Mononuclear cell (primary cell): Measurements from ENCODE around the gene GRM8. TPM values are rescaled to one million over a fixed set of nuclear protein-coding genes. Genes with fewer than 3 reads are reported as not detected.

ENCODE experiments used
- H3K27me3 ChIP-seq: 2 replicates; pipeline ENCODE4 v1.6.0; 2011; ENCODE audit warnings: low read length, control low read depth; ENCODE audit not compliant: insufficient read depth
- H3K4me1 ChIP-seq: 2 replicates; pipeline ENCODE4 v1.5.1; 2011; ENCODE audit warnings: mild to moderate bottlenecking, low read length, control low read depth; ENCODE audit not compliant: insufficient read depth
- H3K4me3 ChIP-seq: 2 replicates; pipeline ENCODE4 v1.5.1; 2011; ENCODE audit warnings: mild to moderate bottlenecking, low read length, moderate library complexity
- H3K9me3 ChIP-seq: 2 replicates; pipeline ENCODE4 v1.5.1; 2011; ENCODE audit warnings: low read depth, mild to moderate bottlenecking, control low read depth, low read length
- total RNA-seq: library from RNA; depleted of rRNA; stranded (reverse); fragments of >200 nt; gene quantifications from one replicate; pipeline ENCODE4 v1.2.3, GENCODE V29; 2012

GRM8 gene
- total RNA-seq, 1 donor = not detected

DNA sequence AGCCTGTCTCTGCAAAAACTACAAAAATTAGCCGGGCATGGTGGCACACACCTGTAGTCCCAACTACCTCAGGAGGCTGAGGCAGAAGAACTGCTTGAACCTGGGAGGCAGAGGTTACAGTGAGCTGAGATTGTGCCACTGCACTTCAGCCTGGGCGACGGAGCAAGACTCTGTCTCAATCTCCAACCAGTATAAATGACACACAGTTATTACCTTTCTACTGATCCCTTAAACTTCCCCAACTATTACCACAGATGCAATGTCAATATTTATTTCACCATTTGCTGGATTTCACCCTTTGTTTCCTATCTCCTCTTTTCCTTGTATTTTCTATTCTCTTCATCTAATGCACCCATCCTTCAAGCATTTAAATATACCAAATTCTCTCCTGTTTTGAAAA, 431.8 kb downstream of the GRM8 start:
- Histone ChIP-seq H3K4me3 (no peak overlapping the region), H3K4me1 (no peaks in the 10 kb centered on the region), H3K9me3 (no peaks in the 10 kb centered on the region), H3K27me3 (no peaks in the 10 kb centered on the region)

GRCh38 chr7:126819197-126819484, 433.6 kb downstream of the GRM8 start:
- Histone ChIP-seq H3K9me3 (no peaks in the 10 kb centered on the region), H3K4me3 (no peak overlapping the region), H3K4me1 (no peaks in the 10 kb centered on the region), H3K27me3 (no peaks in the 10 kb centered on the region)

DNA sequence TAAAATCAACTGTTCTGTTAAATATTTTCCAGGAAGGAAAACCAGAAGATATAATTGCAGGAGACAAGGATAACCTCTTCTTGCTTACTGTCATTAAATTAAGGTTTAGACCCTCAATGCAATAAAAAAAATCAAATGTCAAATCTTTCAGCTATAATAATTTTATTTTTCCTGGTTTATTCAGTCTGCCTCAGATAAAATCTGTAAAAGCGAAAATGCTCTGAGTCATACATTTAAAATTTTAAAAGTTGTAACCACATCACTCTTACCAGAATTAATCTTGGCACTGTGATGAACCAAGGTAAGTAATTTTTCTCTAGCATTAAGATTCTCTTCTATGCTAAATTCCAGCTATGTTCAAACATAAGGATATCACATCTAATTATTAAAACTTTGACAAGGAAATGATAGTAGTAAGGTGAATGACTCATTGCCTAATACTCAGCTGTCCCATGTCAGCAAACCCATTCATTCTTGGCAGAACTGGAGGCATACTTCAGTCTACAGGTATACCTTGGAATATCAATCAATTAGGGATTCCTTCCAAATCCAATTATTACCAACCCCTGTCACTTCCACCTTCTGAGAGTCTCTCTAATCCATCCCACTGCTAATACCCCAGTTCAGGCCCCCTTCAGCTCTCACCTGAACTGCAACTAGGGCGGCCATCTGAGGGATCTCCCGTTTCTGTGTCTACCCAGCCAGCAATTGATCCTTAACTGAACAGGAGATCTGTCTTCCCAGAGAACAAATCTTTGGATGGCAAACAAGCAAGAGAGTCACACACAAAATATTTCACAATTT, 434.1 kb downstream of the GRM8 start:
- Histone ChIP-seq H3K27me3 (no peaks in the 10 kb centered on the region), H3K4me1 (no peaks in the 10 kb centered on the region), H3K4me3 (no peak overlapping the region), H3K9me3 (no peaks in the 10 kb centered on the region)

DNA sequence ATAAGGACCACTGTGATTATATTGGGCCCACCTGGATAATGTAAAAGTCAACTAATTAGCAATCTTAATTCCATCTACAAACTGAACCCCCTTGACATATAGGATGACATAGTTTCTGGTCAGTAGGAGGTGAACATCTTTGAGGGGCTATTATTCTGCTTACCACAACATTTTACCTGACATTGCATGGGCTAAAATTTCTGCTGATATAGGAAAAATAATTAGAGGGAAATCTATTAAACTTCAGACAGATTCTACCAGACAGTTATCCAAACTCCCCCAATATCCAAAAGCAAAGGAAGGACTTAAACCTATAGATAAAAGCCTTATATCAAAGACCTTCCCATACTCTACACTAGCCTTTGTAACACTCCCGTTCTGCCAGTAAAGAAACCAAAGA, 443.6 kb downstream of the GRM8 start:
- H3K4me3 ChIP-seq = no peak overlapping the region
- peaks cover 3% of the 10 kb centered on the region for H3K9me3 ChIP-seq
- no peaks in the 10 kb centered on the region for H3K27me3 ChIP-seq
- H3K4me1 ChIP-seq = no peaks in the 10 kb centered on the region

GRCh38 chr7:126806614-126807013, 446.1 kb downstream of the GRM8 start:
- H3K9me3 ChIP-seq = peaks cover 3% of the 10 kb centered on the region
- H3K4me3 ChIP-seq = no peak overlapping the region
- no peaks in the 10 kb centered on the region for H3K4me1 ChIP-seq
- H3K27me3 ChIP-seq = no peaks in the 10 kb centered on the region

- Histone ChIP-seq H3K27me3 (no peaks in the 10 kb centered on the region), H3K4me1 (no peaks in the 10 kb centered on the region), H3K9me3 (peaks cover 3% of the 10 kb centered on the region), H3K4me3 (no peak overlapping the region)
Measured at GRCh38 chr7:126805351-126805750, 447.4 kb downstream of the GRM8 start.

DNA sequence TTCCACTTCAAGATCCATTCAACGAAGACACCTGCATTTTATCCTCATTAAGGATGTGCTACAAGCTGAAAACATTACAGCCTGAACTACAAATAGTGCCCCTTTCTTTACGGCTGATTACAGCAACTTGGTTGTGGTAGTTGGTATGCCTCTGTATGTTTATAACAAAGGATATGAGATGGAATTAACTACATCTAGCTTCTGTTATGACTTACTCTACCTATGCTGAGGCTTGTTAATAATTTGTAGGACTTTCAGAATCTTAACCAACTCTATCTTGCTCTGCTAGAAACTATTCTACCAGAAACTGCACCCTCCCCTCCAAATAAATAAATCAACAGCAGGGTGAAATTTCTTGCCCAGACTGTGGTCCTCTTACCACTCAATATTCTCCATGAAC, 448.1 kb downstream of the GRM8 start:
- no peak overlapping the region for H3K4me3 ChIP-seq
- H3K27me3 ChIP-seq = no peaks in the 10 kb centered on the region

DNA sequence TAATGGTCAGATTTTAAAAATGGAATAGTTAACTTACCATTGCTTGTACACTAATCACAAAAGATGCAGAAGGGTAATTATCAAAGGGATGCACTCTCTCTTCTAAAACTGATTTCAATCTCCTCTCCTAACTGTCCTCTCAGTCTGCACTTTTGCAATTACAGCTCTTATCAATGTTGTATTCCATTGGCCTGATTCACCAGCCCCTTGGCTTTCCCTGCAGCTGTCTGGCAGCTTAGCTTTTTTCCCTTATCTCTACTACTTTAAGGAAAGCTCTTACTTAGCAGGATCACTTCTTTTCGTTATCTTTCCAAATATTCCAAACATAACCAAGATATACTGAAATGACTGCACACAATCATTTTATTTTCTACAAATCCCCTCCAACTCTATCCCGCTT, 448.8 kb downstream of the GRM8 start:
- no peaks in the 10 kb centered on the region for H3K27me3 ChIP-seq
- no peaks in the 10 kb centered on the region for H3K4me1 ChIP-seq
- H3K9me3 ChIP-seq = no peaks in the 10 kb centered on the region
- H3K4me3 ChIP-seq = no peak overlapping the region

More for the DNA sequence above, 448.1 kb downstream of the GRM8 start:
- H3K9me3 ChIP-seq = peaks cover 1% of the 10 kb centered on the region
- H3K4me1 ChIP-seq = no peaks in the 10 kb centered on the region

DNA sequence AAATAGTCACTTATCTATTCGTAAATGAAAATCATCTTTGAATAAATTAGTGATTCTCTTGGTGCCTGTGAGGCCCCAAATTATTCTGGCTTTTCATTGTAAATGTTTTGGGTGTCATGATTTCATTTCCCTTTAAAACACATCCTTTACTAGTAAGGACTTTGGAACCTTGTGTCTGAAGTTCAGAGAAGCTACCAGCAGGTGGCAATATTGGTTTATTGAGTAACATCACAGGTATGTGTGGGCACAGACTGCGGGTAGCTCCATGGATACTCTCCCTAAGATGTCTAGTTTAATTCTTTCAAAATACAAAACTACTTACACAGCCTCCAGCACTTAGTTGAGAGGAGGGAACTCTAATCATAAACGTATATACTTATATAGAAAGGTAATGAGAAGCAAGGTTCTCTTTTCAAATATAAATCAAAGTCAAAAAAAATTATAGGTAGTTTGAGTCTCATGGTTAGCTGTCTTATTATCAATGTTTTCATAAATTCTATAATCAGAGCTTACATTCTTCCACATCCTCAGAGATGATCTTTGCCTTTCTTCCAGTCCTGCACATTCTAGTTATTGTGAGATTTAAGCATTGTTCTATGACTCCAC, 449.6 kb downstream of the GRM8 start:
- Histone ChIP-seq H3K27me3 (no peaks in the 10 kb centered on the region), H3K9me3 (no peaks in the 10 kb centered on the region), H3K4me1 (no peaks in the 10 kb centered on the region)

GRCh38 chr7:126801733-126802132, 451.0 kb downstream of the GRM8 start:
- H3K9me3 ChIP-seq = no peaks in the 10 kb centered on the region
- no peaks in the 10 kb centered on the region for H3K27me3 ChIP-seq
- no peaks in the 10 kb centered on the region for H3K4me1 ChIP-seq
- no peak overlapping the region for H3K4me3 ChIP-seq

More for the DNA sequence above, 449.6 kb downstream of the GRM8 start:
- H3K4me3 ChIP-seq = no peak overlapping the region

- Histone ChIP-seq H3K9me3 (no peaks in the 10 kb centered on the region), H3K27me3 (no peaks in the 10 kb centered on the region), H3K4me3 (no peak overlapping the region), H3K4me1 (no peaks in the 10 kb centered on the region)
Measured at GRCh38 chr7:126799541-126799940, 453.2 kb downstream of the GRM8 start.

- no peaks in the 10 kb centered on the region for H3K9me3 ChIP-seq
- no peaks in the 10 kb centered on the region for H3K27me3 ChIP-seq
- H3K4me1 ChIP-seq = no peaks in the 10 kb centered on the region
Measured at GRCh38 chr7:126792521-126792920, 460.2 kb downstream of the GRM8 start.

GRCh38 chr7:126791306-126791705, 461.4 kb downstream of the GRM8 start:
- no peak overlapping the region for H3K4me3 ChIP-seq
- no peaks in the 10 kb centered on the region for H3K4me1 ChIP-seq
- H3K27me3 ChIP-seq = no peaks in the 10 kb centered on the region
- H3K9me3 ChIP-seq = no peaks in the 10 kb centered on the region

More at GRCh38 chr7:126792521-126792920, 460.2 kb downstream of the GRM8 start:
- no peak overlapping the region for H3K4me3 ChIP-seq

- no peaks in the 10 kb centered on the region for H3K27me3 ChIP-seq
- H3K4me1 ChIP-seq = no peaks in the 10 kb centered on the region
- no peaks in the 10 kb centered on the region for H3K9me3 ChIP-seq
- no peak overlapping the region for H3K4me3 ChIP-seq
Measured at GRCh38 chr7:126790763-126791162, 462.0 kb downstream of the GRM8 start.

GRCh38 chr7:126783613-126784012, 469.1 kb downstream of the GRM8 start:
- Histone ChIP-seq H3K4me3 (no peak overlapping the region), H3K4me1 (no peaks in the 10 kb centered on the region), H3K9me3 (no peaks in the 10 kb centered on the region), H3K27me3 (no peaks in the 10 kb centered on the region)

GRCh38 chr7:126780993-126781392, 471.7 kb downstream of the GRM8 start:
- Histone ChIP-seq H3K9me3 (no peaks in the 10 kb centered on the region), H3K27me3 (no peaks in the 10 kb centered on the region), H3K4me3 (no peak overlapping the region), H3K4me1 (no peaks in the 10 kb centered on the region)
